ENCODE data around the gene HELQ. TPM values are rescaled to one million over a fixed set of nuclear protein-coding genes. Genes with fewer than 3 reads are reported as not detected.
A peak's percentile ranks its signal among the peaks of the same experiment; 100 is the strongest.

The HELQ gene
- polyA plus RNA-seq, 1 donor from 2014 or later = 18.0 TPM

DNA sequence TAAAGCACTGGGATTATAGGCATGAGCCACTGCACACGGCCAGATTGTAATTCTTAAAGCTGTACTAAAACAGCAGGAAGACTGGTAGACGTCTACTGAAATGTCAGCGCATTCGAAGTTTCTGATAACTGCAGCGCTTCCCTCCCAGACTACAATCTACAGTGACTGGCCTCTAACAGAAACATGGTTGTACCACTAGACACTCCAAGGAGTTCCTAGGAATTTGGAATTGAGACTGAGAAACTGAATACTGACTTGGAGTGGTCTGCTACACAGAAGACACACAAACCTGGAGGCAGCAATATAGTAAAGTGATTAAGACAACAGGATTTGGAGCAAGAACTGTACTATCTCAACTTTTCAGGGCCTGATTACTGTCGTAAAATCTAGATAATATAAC, 937 bp downstream of the HELQ start:
- Histone ChIP-seq H3F3A (ENCODE audit: insufficient read depth, low read length, poor library complexity, severe bottlenecking) (no peaks in the 10 kb centered on the region), H2AFZ (ENCODE audit: low read depth, low read length) (peak overlapping the region; percentile 94)

DNA sequence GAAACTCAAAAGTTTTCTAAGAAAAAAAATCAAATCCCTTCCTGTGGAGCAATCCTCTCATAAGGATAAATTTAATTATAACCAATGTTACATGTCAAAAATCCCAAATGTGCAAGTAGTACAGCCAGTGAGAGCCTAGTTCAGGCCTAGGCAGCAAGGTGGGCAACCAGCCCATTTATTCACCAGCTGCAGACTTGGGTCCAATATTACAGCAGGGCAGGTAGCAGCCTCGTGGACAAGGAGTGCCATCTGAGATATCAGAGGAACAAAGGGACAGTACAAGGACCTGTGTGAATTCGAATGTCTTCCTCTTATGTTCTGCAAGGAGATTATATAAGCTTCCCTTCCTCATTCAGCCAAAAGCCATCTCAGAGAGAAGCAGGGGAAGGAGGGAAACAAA, 6.6 kb downstream of the HELQ start:
- no peak overlapping the region for H3K27ac ChIP-seq (ENCODE audit: low read length)
- no peak overlapping the region for H3K9ac ChIP-seq (ENCODE audit: low read length)
- TF ChIP-seq, protein P1, sequence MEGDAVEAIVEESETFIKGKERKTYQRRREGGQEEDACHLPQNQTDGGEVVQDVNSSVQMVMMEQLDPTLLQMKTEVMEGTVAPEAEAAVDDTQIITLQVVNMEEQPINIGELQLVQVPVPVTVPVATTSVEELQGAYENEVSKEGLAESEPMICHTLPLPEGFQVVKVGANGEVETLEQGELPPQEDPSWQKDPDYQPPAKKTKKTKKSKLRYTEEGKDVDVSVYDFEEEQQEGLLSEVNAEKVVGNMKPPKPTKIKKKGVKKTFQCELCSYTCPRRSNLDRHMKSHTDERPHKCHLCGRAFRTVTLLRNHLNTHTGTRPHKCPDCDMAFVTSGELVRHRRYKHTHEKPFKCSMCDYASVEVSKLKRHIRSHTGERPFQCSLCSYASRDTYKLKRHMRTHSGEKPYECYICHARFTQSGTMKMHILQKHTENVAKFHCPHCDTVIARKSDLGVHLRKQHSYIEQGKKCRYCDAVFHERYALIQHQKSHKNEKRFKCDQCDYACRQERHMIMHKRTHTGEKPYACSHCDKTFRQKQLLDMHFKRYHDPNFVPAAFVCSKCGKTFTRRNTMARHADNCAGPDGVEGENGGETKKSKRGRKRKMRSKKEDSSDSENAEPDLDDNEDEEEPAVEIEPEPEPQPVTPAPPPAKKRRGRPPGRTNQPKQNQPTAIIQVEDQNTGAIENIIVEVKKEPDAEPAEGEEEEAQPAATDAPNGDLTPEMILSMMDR (IDR thresholded peaks at IDR 0.05; ENCODE audit: poor library complexity, severe bottlenecking) = no peak
- no peak for TF ChIP-seq POLR2AphosphoS5 (IDR thresholded peaks at IDR 0.05)
- TF ChIP-seq TAF1 (IDR thresholded peaks at IDR 0.05; ENCODE audit: low read depth) = no peak
- no peak for TF ChIP-seq EZH2 (IDR thresholded peaks at IDR 0.05; ENCODE audit: borderline replicate concordance, insufficient read depth, low read length, poor library complexity, severe bottlenecking)
- no peak for TF ChIP-seq EP300 (conservative IDR thresholded peaks at IDR 0.05; ENCODE audit: poor library complexity, severe bottlenecking)
- TF ChIP-seq, protein P2, sequence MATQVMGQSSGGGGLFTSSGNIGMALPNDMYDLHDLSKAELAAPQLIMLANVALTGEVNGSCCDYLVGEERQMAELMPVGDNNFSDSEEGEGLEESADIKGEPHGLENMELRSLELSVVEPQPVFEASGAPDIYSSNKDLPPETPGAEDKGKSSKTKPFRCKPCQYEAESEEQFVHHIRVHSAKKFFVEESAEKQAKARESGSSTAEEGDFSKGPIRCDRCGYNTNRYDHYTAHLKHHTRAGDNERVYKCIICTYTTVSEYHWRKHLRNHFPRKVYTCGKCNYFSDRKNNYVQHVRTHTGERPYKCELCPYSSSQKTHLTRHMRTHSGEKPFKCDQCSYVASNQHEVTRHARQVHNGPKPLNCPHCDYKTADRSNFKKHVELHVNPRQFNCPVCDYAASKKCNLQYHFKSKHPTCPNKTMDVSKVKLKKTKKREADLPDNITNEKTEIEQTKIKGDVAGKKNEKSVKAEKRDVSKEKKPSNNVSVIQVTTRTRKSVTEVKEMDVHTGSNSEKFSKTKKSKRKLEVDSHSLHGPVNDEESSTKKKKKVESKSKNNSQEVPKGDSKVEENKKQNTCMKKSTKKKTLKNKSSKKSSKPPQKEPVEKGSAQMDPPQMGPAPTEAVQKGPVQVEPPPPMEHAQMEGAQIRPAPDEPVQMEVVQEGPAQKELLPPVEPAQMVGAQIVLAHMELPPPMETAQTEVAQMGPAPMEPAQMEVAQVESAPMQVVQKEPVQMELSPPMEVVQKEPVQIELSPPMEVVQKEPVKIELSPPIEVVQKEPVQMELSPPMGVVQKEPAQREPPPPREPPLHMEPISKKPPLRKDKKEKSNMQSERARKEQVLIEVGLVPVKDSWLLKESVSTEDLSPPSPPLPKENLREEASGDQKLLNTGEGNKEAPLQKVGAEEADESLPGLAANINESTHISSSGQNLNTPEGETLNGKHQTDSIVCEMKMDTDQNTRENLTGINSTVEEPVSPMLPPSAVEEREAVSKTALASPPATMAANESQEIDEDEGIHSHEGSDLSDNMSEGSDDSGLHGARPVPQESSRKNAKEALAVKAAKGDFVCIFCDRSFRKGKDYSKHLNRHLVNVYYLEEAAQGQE (IDR thresholded peaks at IDR 0.05; ENCODE audit: borderline replicate concordance) = no peak
- no peak for TF ChIP-seq SMC3 (conservative IDR thresholded peaks at IDR 0.05; ENCODE audit: poor library complexity)
- TF ChIP-seq RAD21 (conservative IDR thresholded peaks at IDR 0.05) = no peak
- no peak for TF ChIP-seq MXI1 (conservative IDR thresholded peaks at IDR 0.05; ENCODE audit: poor library complexity, severe bottlenecking)
- H3K4me3 ChIP-seq (ENCODE audit: low read length) = no peak overlapping the region
- no peaks in the 10 kb centered on the region for H3K27me3 ChIP-seq (ENCODE audit: insufficient read depth, low read depth, low read length)
- no peaks in the 10 kb centered on the region for H4K20me1 ChIP-seq (ENCODE audit: insufficient read depth)
- H3K9me3 ChIP-seq (ENCODE audit: low read length) = no peaks in the 10 kb centered on the region
- no peak overlapping the region for H3K4me2 ChIP-seq (ENCODE audit: low read length)
- H3K36me3 ChIP-seq (ENCODE audit: insufficient read depth, low read length) = no peaks in the 10 kb centered on the region
- no peaks in the 10 kb centered on the region for H3K79me2 ChIP-seq (replicated peaks; ENCODE audit: insufficient read depth, low read length)
- H3F3A ChIP-seq (ENCODE audit: insufficient read depth, low read length, poor library complexity, severe bottlenecking) = no peaks in the 10 kb centered on the region
- H3K9me2 ChIP-seq (ENCODE audit: insufficient read depth, low read length) = no peaks in the 10 kb centered on the region
- no peak overlapping the region for H2AFZ ChIP-seq (ENCODE audit: low read depth, low read length)

More for the DNA sequence above, 937 bp downstream of the HELQ start:
- peak overlapping the region; percentile 86 for H3K4me2 ChIP-seq (ENCODE audit: low read length)
- peaks cover 25% of the 10 kb centered on the region for H3K79me2 ChIP-seq (replicated peaks; ENCODE audit: insufficient read depth, low read length)
- TF ChIP-seq TAF1 (IDR thresholded peaks at IDR 0.05; ENCODE audit: low read depth) = no peak
- no peak for TF ChIP-seq SMC3 (conservative IDR thresholded peaks at IDR 0.05; ENCODE audit: poor library complexity)
- no peak for TF ChIP-seq RAD21 (conservative IDR thresholded peaks at IDR 0.05)
- no peak for TF ChIP-seq MXI1 (conservative IDR thresholded peaks at IDR 0.05; ENCODE audit: poor library complexity, severe bottlenecking)
- TF ChIP-seq POLR2AphosphoS5 (IDR thresholded peaks at IDR 0.05) = no peak
- TF ChIP-seq, protein P1 (IDR thresholded peaks at IDR 0.05; ENCODE audit: poor library complexity, severe bottlenecking) = no peak
- TF ChIP-seq EZH2 (IDR thresholded peaks at IDR 0.05; ENCODE audit: borderline replicate concordance, insufficient read depth, low read length, poor library complexity, severe bottlenecking) = no peak
- TF ChIP-seq, protein P2 (IDR thresholded peaks at IDR 0.05; ENCODE audit: borderline replicate concordance) = no peak
- no peak for TF ChIP-seq EP300 (conservative IDR thresholded peaks at IDR 0.05; ENCODE audit: poor library complexity, severe bottlenecking)
- H3K9me3 ChIP-seq (ENCODE audit: low read length) = no peaks in the 10 kb centered on the region
- H3K9me2 ChIP-seq (ENCODE audit: insufficient read depth, low read length) = no peaks in the 10 kb centered on the region
- peak overlapping the region; percentile 89 for H3K4me3 ChIP-seq (ENCODE audit: low read length)
- H3K36me3 ChIP-seq (ENCODE audit: insufficient read depth, low read length) = no peaks in the 10 kb centered on the region
- peak overlapping the region; percentile 77 for H3K9ac ChIP-seq (ENCODE audit: low read length)
- no peaks in the 10 kb centered on the region for H4K20me1 ChIP-seq (ENCODE audit: insufficient read depth)
- H3K27ac ChIP-seq (ENCODE audit: low read length) = no peak overlapping the region
- H3K27me3 ChIP-seq (ENCODE audit: insufficient read depth, low read depth, low read length) = no peaks in the 10 kb centered on the region
